ENCODE measurements around the gene SLC30A1.
A peak's percentile ranks its signal among the peaks of the same experiment; 100 is the strongest.
"Not testable (repeated sequence)": the region's sequence is repeated elsewhere in the genome, so short reads cannot be mapped to it uniquely, and the experiment has no call there.

SLC30A1 gene

DNA sequence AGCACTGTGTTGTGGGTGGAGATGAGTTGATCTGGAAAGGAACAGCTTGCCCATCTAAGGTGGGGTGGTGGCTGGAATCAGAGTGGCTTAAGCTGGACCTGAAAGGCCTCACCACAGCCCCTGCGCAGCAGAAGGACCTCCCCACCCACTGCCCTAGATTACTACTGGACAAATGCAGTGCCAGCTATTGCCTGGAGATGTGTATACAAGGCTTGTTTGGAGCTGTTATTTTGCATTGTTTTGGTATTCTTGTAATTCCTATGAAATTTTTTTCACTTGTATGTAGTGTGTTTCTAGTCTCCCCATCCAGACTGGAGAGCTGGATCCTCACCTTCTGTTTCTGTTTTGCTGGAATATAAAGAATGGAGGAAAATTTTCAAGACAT lies 1.3 kb upstream of the SLC30A1 start:
- no peak for DNase-seq

GRCh38 chr1:211579440-211580302 lies 710 bp upstream of the SLC30A1 start:
- no peak for DNase-seq

DNA sequence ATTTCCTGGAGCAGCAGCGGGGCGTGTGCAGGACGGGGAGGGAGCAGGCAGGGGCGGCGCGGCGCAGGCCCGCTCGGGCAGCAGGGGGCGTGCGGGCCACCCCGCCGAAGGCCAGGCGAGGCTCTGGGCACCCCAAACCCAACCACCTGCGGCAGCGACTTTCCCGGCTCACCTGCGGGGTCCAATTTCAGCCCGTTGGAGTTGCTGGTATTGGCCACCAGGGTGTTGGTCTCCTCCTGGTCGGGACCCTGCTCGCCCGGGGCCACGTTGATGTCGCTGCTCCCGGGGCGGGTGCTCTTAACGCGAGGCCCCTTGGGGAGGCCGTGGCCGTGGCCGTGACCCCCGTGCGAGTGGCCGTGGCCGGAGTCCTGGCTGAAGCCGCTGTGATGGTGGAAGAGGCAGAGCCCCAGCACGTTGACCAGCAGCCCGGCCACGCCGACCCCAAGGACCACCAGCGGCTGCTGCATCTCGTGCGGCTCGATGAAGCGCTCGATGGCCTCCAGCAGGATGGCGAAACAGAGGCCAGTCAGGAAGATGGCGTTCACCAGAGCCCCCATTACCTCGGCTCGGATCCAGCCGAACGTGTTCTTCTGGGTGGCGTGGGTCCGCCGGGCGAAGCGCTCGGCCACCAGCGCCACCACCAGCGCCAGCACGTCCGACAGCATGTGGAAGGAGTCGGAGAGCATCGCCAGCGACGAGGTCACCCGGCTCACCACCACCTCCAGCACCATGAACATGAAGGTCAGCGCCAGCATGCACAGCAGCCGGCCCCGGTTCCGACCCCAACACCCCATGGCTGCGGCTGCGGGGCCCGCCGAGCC lies 932 bp downstream of the SLC30A1 start:
- DNase-seq: peak; percentile 31

- DNase-seq: no peak
Measured at GRCh38 chr1:211577277-211577818, 1.6 kb downstream of the SLC30A1 start.

- no peak for DNase-seq
Measured at GRCh38 chr1:211576717-211577116, 2.2 kb downstream of the SLC30A1 start.

GRCh38 chr1:211574705-211575104 lies 4.3 kb downstream of the SLC30A1 start:
- DNase-seq: peak; percentile 15

- DNase-seq: no peak
Measured at GRCh38 chr1:211571998-211572397, 7.0 kb downstream of the SLC30A1 start.

DNA sequence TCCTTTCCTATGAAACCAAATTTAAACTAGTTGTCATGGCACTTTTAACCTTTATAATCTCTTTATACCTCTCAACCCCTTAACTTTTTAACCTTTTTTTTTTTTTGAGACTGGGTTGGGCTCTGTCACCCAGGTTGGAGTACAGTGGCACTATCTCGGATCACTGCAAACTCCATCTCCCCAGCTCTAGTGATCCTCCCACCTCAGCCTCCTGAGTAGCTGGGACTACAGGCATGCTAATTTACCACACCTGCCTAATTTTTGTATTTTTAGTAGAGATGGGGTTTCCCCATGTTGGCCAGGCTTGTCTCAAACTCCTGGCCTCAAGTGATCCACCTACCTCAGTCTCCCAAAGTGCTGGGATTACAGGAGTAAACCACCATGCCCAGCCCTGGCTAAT lies 8.6 kb downstream of the SLC30A1 start:
- not testable (repeated sequence) for DNase-seq

- no peak for DNase-seq
Measured at GRCh38 chr1:211566431-211567025, 12.4 kb downstream of the SLC30A1 start.

- no peak for DNase-seq
Measured at GRCh38 chr1:211564084-211564483, 14.9 kb downstream of the SLC30A1 start.

GRCh38 chr1:211559222-211560010 lies 19.5 kb downstream of the SLC30A1 start:
- DNase-seq: no peak

DNA sequence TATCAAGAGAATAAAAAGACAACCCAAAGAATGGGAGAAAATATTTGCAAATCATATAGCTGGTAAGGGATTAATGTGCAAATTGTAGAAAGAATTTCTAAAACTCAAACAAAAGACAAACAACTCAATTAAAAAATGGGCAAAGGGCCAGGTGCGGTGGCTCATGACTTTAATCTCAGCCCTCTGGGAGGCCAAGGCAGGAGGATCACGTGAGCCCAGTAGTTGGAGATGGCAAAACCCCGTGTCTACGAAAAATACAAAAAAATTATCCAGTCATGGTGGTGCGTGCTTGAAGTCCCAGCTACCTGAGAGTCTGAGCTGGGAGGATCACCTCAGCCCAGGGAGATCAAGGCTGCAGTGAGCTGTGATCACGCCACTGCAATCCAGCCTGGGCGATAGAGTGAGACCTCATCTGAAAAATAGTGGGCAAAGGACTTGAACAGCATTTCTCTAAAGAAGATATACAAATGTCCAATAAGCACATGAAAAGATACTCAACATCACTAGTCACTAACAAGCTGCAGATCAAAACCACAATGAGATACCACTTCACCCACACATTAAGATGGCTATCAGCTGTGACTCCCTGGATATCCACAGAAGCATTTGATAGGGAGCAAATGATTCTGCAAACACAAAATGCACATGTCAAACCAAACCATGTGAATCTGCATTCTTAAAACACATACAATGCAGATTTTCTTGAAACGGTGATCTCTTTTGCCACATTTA lies 20.9 kb downstream of the SLC30A1 start:
- no peak for DNase-seq

GRCh38 chr1:211553549-211553948 lies 25.4 kb downstream of the SLC30A1 start:
- no peak for DNase-seq

DNA sequence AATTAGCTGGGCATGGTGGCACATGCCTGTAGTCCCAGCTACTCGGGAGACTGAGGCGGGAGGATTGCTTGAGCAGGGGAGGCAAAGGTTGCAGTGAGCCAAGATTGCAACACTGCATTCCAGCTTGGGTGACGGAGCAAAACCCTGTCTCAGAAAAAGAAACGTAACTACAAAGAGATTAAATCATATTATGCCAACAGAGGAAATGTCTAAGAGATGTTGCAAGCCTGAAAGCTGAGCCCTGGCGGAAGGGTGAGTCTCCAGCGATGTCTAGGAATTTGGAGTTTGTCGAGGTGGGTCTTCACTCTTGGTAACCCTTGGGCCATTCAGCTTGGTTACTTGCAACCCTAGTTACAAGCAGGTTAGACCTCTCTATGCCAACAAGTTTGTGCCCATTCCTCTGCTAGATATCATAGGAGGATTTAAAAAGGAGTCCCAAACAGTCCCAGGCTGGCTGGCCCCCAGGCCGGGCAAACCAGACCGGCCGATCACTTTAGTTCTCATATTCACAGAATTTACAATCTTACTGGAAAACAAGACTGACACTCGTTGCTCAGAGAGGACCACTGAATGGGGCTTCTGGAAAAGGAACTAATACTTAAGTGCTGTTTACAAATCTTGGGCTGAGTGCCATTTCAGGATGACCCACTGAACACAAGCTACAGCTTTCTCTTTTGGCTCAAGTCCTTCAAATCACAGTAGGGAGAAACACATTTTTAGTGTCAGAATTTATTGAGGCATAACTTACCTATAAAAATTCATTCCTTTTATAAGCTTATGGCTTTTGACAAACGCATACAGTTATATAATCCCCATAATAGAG lies 27.1 kb downstream of the SLC30A1 start:
- peak; percentile 21 for DNase-seq

- no peak for DNase-seq
Measured at GRCh38 chr1:211549092-211549711, 29.8 kb downstream of the SLC30A1 start.

GRCh38 chr1:211548321-211549091 lies 30.5 kb downstream of the SLC30A1 start:
- DNase-seq: no peak

DNA sequence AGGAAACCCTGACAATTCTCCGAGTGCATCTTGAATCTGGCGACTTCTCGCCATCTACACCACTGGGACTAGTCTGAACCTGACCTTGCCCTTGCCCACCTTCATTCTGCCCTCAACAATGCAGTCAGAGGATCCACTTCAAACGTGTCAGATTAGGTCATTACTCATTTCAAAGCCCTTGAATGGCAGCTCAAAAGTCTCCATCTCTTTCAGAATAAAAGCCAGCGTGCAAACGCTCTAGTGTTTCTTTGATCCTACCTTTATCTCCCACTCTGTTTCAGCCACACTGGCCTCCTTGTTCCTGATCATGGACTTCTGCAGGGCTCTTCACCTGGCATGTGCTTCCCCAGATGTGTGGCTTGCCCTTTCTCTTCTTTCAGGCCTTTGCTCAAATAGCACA lies 31.3 kb downstream of the SLC30A1 start:
- no peak for DNase-seq

GRCh38 chr1:211546543-211546942 lies 32.4 kb downstream of the SLC30A1 start:
- no peak for DNase-seq

- DNase-seq: no peak
Measured at GRCh38 chr1:211543025-211543424, 35.9 kb downstream of the SLC30A1 start.

All from kidney glomerular epithelial cell (primary cell).